Measurements from ENCODE around the gene SUGCT. TPM values are rescaled to one million over a fixed set of nuclear protein-coding genes. Genes with fewer than 3 reads are reported as not detected.

Gene SUGCT
- total RNA-seq, 1 experiment from 2014 or later, result 4.6 TPM

DNA sequence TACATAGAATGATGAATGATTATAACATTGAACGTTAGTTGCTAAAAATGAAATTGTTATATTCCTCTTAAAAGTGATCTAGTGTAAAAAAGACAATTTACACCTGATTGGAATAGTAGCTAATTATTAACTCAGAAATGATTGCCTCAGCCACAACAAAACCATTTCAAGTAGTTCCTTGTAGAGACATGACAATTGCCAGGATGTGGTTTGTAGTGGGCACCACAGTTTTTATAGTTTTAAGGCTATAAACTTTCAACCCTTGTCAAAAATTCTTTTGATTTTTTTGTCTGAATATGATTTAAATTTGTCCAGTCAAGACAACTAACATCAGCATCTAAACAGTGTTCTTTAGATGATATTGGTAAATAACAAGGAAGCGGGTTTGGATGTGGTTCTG is 145.2 kb downstream of the SUGCT start:
- no peak overlapping the region for H3K27ac Mint-ChIP-seq
- ATAC-seq (no peak), DNase-seq (ENCODE audit: low spot score) (no peak)
- no peaks in the 10 kb centered on the region for H3K27me3 Mint-ChIP-seq (ENCODE audit: low read depth)
- CTCF ChIA-PET, result no interaction called here
- POLR2A ChIA-PET, result no interaction called here
- H3K36me3 Mint-ChIP-seq, result no peaks in the 10 kb centered on the region
- no peak overlapping the region for H3K4me3 Mint-ChIP-seq
- H3K9me3 Mint-ChIP-seq, result peaks cover 7% of the 10 kb centered on the region; the same call in 1 of the 2 replicates
- TF ChIP-seq ATF1 (CRISPR knock-in tag; IDR thresholded peaks at IDR 0.05) (no peak), NR2C2 (CRISPR knock-in tag; IDR thresholded peaks at IDR 0.05) (no peak), FOXK1 (CRISPR knock-in tag; IDR thresholded peaks at IDR 0.05) (no peak), SP1 (CRISPR knock-in tag; conservative IDR thresholded peaks at IDR 0.05) (no peak), ZNF671 (CRISPR knock-in tag; IDR thresholded peaks at IDR 0.05) (no peak)
- H3K4me1 Mint-ChIP-seq, result no peaks in the 10 kb centered on the region

DNA sequence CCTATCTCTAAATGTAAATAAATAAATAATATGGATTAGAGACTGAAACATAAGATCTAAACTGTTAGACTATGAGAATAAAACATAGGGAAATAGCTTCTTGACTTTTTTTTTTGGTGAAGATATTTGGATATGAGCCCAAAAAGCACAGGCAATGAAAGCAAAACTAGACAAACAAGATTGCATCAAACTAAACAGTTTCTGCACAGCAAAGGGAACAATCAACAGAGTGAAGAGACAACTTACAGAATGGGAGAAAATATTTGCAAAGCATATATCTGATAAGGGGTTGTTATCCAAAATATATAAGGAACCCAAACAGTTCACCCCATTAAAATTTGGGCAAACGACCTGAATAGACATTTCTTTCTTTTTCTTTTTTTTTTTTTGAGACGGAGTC is 148.1 kb downstream of the SUGCT start:
- Mint-ChIP-seq H3K4me1 (no peaks in the 10 kb centered on the region), H3K27me3 (ENCODE audit: low read depth) (no peaks in the 10 kb centered on the region), H3K27ac (no peak overlapping the region), H3K9me3 (peaks cover 7% of the 10 kb centered on the region; the same call in 1 of the 2 replicates), H3K4me3 (no peak overlapping the region), H3K36me3 (no peaks in the 10 kb centered on the region)
- POLR2A ChIA-PET, result no interaction called here
- no peak for TF ChIP-seq IRF2 (CRISPR knock-in tag; IDR thresholded peaks at IDR 0.05; ENCODE audit: borderline replicate concordance, low read depth)
- TF ChIP-seq ATF1 (CRISPR knock-in tag; IDR thresholded peaks at IDR 0.05), result no peak
- no peak for TF ChIP-seq SMAD4 (CRISPR knock-in tag; IDR thresholded peaks at IDR 0.05)
- TF ChIP-seq GABPB1 (CRISPR knock-in tag; IDR thresholded peaks at IDR 0.05), result no peak
- no peak for TF ChIP-seq KAT7 (CRISPR knock-in tag; IDR thresholded peaks at IDR 0.05; ENCODE audit: borderline replicate concordance)
- no peak for TF ChIP-seq PRRX2 (CRISPR knock-in tag; IDR thresholded peaks at IDR 0.05)
- TF ChIP-seq SOX15 (CRISPR knock-in tag; IDR thresholded peaks at IDR 0.05), result no peak
- no peak for TF ChIP-seq TEAD1 (CRISPR knock-in tag; IDR thresholded peaks at IDR 0.05)
- no peak for TF ChIP-seq SMAD3 (CRISPR knock-in tag; IDR thresholded peaks at IDR 0.05; ENCODE audit: borderline replicate concordance)
- no peak for TF ChIP-seq ZNF232 (CRISPR knock-in tag; IDR thresholded peaks at IDR 0.05)
- TF ChIP-seq, protein P1, sequence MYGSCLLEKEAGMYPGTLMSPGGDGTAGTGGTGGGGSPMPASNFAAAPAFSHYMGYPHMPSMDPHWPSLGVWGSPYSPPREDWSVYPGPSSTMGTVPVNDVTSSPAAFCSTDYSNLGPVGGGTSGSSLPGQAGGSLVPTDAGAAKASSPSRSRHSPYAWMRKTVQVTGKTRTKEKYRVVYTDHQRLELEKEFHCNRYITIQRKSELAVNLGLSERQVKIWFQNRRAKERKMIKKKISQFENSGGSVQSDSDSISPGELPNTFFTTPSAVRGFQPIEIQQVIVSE (CRISPR knock-in tag; IDR thresholded peaks at IDR 0.05; ENCODE audit: borderline replicate concordance), result no peak
- TF ChIP-seq, protein P2, sequence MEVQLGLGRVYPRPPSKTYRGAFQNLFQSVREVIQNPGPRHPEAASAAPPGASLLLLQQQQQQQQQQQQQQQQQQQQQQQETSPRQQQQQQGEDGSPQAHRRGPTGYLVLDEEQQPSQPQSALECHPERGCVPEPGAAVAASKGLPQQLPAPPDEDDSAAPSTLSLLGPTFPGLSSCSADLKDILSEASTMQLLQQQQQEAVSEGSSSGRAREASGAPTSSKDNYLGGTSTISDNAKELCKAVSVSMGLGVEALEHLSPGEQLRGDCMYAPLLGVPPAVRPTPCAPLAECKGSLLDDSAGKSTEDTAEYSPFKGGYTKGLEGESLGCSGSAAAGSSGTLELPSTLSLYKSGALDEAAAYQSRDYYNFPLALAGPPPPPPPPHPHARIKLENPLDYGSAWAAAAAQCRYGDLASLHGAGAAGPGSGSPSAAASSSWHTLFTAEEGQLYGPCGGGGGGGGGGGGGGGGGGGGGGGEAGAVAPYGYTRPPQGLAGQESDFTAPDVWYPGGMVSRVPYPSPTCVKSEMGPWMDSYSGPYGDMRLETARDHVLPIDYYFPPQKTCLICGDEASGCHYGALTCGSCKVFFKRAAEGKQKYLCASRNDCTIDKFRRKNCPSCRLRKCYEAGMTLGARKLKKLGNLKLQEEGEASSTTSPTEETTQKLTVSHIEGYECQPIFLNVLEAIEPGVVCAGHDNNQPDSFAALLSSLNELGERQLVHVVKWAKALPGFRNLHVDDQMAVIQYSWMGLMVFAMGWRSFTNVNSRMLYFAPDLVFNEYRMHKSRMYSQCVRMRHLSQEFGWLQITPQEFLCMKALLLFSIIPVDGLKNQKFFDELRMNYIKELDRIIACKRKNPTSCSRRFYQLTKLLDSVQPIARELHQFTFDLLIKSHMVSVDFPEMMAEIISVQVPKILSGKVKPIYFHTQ (CRISPR knock-in tag; IDR thresholded peaks at IDR 0.05), result no peak
- no peak for TF ChIP-seq RORB (CRISPR knock-in tag; IDR thresholded peaks at IDR 0.05)
- TF ChIP-seq, protein P3, sequence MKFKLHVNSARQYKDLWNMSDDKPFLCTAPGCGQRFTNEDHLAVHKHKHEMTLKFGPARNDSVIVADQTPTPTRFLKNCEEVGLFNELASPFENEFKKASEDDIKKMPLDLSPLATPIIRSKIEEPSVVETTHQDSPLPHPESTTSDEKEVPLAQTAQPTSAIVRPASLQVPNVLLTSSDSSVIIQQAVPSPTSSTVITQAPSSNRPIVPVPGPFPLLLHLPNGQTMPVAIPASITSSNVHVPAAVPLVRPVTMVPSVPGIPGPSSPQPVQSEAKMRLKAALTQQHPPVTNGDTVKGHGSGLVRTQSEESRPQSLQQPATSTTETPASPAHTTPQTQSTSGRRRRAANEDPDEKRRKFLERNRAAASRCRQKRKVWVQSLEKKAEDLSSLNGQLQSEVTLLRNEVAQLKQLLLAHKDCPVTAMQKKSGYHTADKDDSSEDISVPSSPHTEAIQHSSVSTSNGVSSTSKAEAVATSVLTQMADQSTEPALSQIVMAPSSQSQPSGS (CRISPR knock-in tag; IDR thresholded peaks at IDR 0.05; ENCODE audit: borderline replicate concordance, low read depth), result no peak
- TF ChIP-seq SP1 (CRISPR knock-in tag; conservative IDR thresholded peaks at IDR 0.05), result no peak
- no peak for TF ChIP-seq CBFB (CRISPR knock-in tag; IDR thresholded peaks at IDR 0.05; ENCODE audit: low read depth)
- TF ChIP-seq TEAD4 (CRISPR knock-in tag; IDR thresholded peaks at IDR 0.05), result no peak
- no peak for DNase-seq (ENCODE audit: low spot score)
- no peak for ATAC-seq
- CTCF ChIA-PET, result no interaction called here

DNA sequence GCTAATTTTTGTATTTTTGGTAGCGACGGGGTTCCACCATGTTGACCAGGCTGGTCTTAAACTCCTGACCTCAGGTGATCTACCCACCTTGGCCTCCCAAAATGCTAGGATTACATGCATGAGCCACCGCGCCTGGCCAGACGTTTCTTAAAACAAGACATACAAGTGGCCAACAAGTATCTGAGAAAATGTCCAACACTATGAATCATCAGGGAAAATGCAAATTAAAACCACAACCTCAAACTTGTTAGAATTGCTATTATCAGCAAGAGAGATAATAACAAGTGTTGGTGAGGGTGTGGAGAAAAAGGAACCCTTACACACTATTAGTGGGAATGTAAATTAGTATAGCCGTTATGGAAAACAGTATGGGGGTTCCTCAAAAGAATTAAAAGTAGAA is 148.6 kb downstream of the SUGCT start:
- no peak overlapping the region for H3K4me3 Mint-ChIP-seq
- no peak for ATAC-seq
- H3K27ac Mint-ChIP-seq, result no peak overlapping the region
- no peaks in the 10 kb centered on the region for H3K27me3 Mint-ChIP-seq (ENCODE audit: low read depth)
- no peaks in the 10 kb centered on the region for H3K36me3 Mint-ChIP-seq
- POLR2A ChIA-PET, result no interaction called here
- no peak for DNase-seq (ENCODE audit: low spot score)
- CTCF ChIA-PET, result no interaction called here
- H3K4me1 Mint-ChIP-seq, result no peaks in the 10 kb centered on the region
- peaks cover 7% of the 10 kb centered on the region; the same call in 1 of the 2 replicates for H3K9me3 Mint-ChIP-seq
- no peak for TF ChIP-seq ESRRA (CRISPR knock-in tag; IDR thresholded peaks at IDR 0.05; ENCODE audit: borderline replicate concordance)
- TF ChIP-seq, protein P4, sequence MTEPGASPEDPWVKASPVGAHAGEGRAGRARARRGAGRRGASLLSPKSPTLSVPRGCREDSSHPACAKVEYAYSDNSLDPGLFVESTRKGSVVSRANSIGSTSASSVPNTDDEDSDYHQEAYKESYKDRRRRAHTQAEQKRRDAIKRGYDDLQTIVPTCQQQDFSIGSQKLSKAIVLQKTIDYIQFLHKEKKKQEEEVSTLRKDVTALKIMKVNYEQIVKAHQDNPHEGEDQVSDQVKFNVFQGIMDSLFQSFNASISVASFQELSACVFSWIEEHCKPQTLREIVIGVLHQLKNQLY (CRISPR knock-in tag; IDR thresholded peaks at IDR 0.05), result no peak
- no peak for TF ChIP-seq ZNF671 (CRISPR knock-in tag; IDR thresholded peaks at IDR 0.05)
